ENCODE data around the gene CLDN7.

The CLDN7 gene

DNA sequence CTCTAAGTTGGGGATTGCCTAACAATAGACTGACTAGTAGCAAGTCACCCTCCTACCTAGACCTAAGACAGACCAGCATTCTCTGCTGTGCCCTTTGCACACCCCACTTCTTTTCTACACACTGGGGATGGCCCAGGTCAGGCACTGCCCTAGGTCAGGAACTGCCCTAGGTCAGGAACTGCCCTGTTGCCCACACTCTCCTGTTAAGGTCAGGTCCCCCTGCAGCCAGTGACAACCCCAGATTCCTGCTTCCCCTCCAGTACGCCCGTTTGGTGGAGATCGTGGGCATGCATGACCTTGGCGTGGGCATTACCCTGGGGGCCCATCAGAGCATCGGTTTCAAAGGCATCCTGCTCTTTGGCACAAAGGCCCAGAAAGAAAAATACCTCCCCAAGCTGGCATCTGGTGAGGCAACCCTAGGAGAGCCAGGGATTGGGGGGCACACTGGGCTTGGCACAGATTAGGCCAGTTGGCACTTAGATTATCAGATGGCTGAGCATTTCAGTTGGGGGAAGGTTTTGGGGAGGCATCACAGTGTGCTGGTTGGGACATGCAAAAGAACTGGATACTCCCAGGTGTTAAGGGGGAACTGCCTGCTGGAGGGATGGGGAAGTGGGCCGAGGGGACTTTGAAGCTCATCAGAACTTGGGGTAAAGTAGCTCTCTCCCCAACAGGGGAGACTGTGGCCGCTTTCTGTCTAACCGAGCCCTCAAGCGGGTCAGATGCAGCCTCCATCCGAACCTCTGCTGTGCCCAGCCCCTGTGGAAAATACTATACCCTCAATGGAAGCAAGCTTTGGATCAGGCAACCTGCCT lies 40.8 kb downstream of the CLDN7 start:
- no peak for DNase-seq (ENCODE audit: low read depth in 2 of 3, low spot score in 2 of 3)

DNA sequence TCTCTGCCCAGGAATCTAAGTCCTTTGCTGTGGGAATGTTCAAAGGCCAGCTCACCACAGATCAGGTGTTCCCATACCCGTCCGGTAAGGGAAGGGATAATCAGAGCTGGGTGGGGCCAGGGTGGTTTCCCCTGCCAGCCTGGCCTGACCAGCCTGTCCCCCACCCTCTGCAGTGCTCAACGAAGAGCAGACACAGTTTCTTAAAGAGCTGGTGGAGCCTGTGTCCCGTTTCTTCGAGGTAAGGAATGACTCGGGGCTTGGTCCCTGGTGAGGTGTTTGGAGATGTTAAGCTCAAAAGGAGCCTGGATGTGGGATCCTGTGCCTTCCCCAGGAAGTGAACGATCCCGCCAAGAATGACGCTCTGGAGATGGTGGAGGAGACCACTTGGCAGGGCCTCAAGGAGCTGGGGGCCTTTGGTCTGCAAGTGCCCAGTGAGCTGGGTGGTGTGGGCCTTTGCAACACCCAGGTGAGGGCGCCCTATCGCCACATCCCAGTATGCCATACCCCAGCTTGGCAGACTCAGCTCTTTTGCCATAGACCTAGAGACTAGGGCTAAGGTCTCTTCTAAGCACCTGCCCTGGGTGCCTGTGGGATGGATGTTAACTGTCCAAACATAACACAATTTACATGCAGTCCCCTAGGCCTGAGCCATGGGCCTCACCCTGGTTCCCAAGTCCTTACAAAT lies 41.5 kb downstream of the CLDN7 start:
- no peak for DNase-seq (ENCODE audit: low read depth in 2 of 3, low spot score in 2 of 3)

DNA sequence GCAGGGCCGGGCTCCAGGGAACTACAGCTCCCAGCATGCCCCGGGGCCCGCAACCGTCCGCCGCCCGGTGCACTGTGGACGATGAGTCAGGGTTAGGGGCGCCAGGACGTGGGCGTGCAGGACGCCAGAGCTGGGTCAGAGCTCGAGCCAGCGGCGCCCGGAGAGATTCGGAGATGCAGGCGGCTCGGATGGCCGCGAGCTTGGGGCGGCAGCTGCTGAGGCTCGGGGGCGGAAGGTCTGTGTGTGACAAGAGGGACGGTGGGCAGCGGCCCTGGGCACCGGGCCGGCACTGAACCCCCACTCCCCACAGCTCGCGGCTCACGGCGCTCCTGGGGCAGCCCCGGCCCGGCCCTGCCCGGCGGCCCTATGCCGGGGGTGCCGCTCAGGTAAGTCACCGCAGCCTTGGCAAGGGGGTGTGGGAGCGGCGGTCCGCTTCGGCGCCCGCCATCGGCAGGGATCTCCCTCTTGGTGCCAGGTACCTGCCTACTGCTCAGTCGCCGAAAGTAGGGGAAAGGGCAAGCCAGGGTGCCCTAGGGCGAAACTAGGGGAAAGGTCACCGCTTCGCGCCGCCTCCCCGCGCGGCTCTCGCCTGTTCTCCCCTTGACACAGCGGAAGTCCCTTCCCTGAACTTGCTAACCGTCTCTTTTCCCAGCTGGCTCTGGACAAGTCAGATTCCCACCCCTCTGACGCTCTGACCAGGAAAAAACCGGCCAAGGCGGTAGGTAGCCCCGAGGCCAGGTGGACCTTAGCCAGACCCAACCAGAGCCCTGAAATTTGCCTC lies 42.3 kb downstream of the CLDN7 start, which contains the start of the genes ACADVL and DLG4:
Gene ACADVL, plus strand, starts transcription at position 127 of the 781 bp plus-strand sequence. Its CDS starts 47 bp downstream, at position 174.
Gene DLG4, minus strand, starts transcription at position 25 of the 781 bp plus-strand sequence.
- DNase-seq (ENCODE audit: low read depth in 2 of 3, low spot score in 2 of 3), result peak in 2 of 3 experiments; percentile 74 to 83

DNA sequence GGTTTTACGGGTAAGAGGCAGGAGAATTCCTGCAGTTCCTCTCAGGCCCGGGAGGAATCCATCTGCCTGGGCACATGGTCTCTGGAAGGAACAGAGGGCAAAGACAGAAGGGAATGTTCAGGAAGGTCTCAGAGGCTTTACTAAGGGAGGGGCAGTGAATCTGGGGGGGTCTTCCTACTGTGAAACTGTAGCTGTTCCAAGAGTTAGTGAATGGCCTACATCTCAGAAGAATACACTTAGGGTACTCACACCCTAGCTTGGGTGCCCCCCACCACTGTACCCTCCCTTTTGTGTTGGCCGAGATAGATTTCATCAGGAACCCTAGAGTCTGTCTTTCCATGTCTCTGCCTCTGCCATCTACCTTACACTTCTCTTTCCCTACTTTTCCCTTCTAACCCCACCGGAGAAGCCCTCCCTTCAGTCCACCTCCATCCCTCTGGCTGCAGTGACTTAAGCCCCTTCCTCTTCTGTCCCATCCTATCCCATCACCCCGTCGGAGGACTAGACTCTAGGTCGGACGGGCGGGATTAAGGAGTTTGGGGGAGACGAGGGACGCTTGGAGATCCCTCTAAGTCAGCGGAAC lies 43.0 kb downstream of the CLDN7 start:
- DNase-seq (ENCODE audit: low read depth in 2 of 3, low spot score in 2 of 3), result no peak

DNA sequence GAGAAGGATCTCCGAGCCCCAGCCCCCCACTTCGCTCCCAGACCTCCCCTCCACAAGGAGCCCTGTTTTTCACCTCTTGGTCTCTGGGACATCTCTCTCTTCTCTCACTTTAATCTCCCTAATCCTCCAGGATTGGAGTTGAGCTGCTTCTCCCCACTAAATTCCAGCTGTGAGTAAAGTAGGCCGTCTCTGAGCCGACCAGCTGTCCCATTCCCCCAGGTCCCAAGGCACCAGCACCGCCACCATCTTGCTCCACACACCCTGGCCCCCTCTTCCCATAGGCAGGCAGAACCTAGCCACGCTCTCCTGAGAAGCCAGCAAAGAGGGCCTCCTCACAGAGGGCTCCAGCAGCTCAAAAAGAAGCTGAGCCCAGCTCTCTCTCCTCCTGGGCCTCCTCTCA lies 43.5 kb downstream of the CLDN7 start:
- no peak for DNase-seq (ENCODE audit: low read depth in 2 of 3, low spot score in 2 of 3)

- no peak for DNase-seq (ENCODE audit: low read depth in 2 of 3, low spot score in 2 of 3)
These were observed 44.1 kb downstream of the CLDN7 start for GRCh38 chr17:7218166-7218565.

DNA sequence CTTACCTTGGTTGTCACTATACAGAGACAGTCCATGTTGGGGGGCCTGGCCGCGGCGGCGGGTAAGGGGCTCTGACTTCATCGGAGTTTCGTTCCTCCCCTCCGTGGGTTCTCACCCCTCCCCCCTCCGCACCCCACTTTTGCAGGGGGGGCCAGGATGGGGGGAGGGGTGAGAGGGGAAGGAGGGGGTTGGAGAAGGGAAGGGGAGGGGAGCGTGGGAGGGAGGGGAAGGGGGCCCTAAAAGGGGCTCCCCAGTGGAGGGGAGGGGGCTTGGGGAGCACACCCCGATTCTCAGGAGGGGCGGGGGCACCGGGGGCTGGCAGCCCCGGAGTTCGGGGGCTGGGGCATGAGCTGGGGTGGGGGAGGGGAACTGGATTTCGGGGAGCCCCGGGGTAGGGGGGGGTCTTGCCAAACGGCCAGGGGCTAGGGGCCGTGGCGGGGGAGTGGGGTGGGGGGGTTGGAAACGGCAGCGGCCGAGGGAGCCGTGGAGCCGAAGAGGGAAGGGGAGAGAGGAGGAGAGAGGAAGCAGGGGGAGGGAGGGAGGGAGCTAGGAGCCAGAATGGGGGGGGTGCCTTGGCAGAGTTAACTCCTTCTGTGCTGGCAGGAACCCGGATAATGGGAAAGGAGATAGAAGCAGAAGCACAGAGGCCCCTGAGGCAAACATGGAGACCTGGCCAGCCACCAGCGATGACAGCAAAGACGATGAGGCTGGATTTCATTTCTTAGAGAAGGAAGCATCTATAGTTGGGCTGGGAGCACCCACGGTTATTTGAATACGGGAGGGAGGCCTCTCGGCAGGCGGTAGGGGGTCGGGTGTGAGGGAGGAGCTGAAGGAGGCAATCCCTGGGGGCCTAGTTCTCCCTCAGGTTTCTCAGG lies 44.9 kb downstream of the CLDN7 start:
- DNase-seq (ENCODE audit: low read depth in 2 of 3, low spot score in 2 of 3), result no peak

DNA sequence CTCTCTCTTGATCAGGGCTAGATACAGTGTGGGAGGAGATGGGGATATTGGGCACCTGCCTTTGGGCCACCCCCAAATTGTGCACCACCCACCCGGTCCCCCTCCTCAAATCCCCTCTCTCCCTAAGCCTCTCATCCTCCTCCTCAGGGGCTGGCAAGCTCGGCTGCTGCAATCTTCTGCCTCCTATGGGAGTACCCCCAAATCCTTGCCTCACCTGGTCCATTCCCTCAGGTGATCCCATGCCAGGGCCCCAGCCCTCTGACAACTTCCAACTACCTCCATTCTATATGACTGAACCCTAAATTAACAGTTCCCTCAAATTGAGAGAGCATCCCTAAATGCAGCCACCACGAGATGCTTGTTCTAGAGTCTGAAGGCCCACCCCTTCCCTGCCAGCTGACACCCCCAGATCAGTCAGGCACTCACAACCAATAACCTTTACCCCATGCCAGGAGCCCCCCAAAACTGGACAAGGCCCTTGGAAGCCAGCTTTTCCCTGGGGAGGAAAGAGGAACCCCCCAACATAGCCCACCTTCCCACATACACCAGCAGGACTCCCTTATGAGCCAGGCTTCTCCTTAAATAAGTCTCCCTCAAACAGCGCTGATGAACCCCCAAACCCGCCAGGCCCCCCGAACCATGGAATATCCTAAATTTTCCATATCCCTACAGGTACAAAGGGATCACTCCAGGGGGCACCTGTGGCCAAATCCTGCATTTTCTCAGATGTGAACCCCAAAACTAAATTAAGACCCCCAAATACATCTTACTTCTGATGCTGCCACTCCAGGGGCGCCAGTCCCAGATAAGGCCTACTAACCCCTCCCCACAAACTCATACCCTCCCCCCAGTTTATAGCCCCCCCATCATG lies 45.8 kb downstream of the CLDN7 start:
- no peak for DNase-seq (ENCODE audit: low read depth in 2 of 3, low spot score in 2 of 3)

GRCh38 chr17:7215652-7216180 lies 46.6 kb downstream of the CLDN7 start:
- DNase-seq (ENCODE audit: low read depth in 2 of 3, low spot score in 2 of 3), result no peak

- no peak for DNase-seq (ENCODE audit: low read depth in 2 of 3, low spot score in 2 of 3)
These were observed 47.1 kb downstream of the CLDN7 start for GRCh38 chr17:7215136-7215638.

- peak; percentile 98 to 99 (median 99) for DNase-seq (ENCODE audit: low read depth in 2 of 3, low spot score in 2 of 3)
These were observed 47.8 kb downstream of the CLDN7 start for GRCh38 chr17:7214300-7215135.

GRCh38 chr17:7213895-7214299 lies 48.4 kb downstream of the CLDN7 start:
- DNase-seq (ENCODE audit: low read depth in 2 of 3, low spot score in 2 of 3), result no peak

GRCh38 chr17:7211491-7212273 lies 50.6 kb downstream of the CLDN7 start:
- DNase-seq (ENCODE audit: low read depth in 2 of 3, low spot score in 2 of 3), result no peak

Data from activated CD8-positive, alpha-beta memory T cell treated with anti-CD3 and anti-CD28 coated beads for 48 hours (primary cell).